GM12892 (cell line): ENCODE measurements around the gene PCDHA10.
"Not testable (repeated sequence)": the region's sequence is repeated elsewhere in the genome, so short reads cannot be mapped to it uniquely, and the experiment has no call there.

Experiments
- DNase-seq: peaks from one replicate; pipeline ENCODE4 v3.0.0; 2011; ENCODE audit not compliant: insufficient read length
- FAIRE-seq: peaks from 2 replicates; lab custom pipeline; 2011; peaks lifted over from hg19 to GRCh38; lab: Jason Lieb, UNC
- POLR2A ChIP-seq: IDR thresholded peaks from 2 replicates; pipeline ENCODE4 v1.6.1; 2011; ENCODE audit warnings: low read depth, low read length, control low read depth
- POLR2AphosphoS5 ChIP-seq: IDR thresholded peaks from 2 replicates; pipeline ENCODE4 v1.6.1; 2011; ENCODE audit warnings: low read depth, low read length, control low read depth
- TAF1 ChIP-seq: IDR thresholded peaks from 2 replicates; pipeline ENCODE4 v1.6.1; 2011; ENCODE audit warnings: low read depth, mild to moderate bottlenecking, control low read depth, low read length, borderline replicate concordance

PCDHA10 gene

GRCh38 chr5:140828362-140828737 lies 27.3 kb upstream of the PCDHA10 start:
- FAIRE-seq = no peak
- DNase-seq = no peak
- no peak for TF ChIP-seq POLR2A

GRCh38 chr5:140829511-140830501 lies 25.9 kb upstream of the PCDHA10 start:
- not testable (repeated sequence) for DNase-seq, FAIRE-seq

GRCh38 chr5:140833993-140834392 lies 21.7 kb upstream of the PCDHA10 start, which contains the start of gene PCDHA7:
PCDHA7 (plus strand) TSS chr5:140834269; CDS start chr5:140834384, 115 bp downstream.
- DNase-seq (no peak), FAIRE-seq (no peak)
- TF ChIP-seq POLR2AphosphoS5 = no peak
- no peak for TF ChIP-seq POLR2A
- no peak for TF ChIP-seq TAF1

- DNase-seq, FAIRE-seq: not testable (repeated sequence)
These were observed 21.2 kb upstream of the PCDHA10 start for GRCh38 chr5:140834439-140835008.

- TF ChIP-seq POLR2AphosphoS5 (no peak), POLR2A (no peak), TAF1 (no peak)
- no peak for FAIRE-seq
- DNase-seq = no peak
These were observed 19.8 kb upstream of the PCDHA10 start for GRCh38 chr5:140835622-140836510.

GRCh38 chr5:140840978-140841962 lies 14.4 kb upstream of the PCDHA10 start, which contains the start of gene PCDHA8:
PCDHA8 (plus strand) TSS chr5:140841187; CDS start chr5:140841322, 135 bp downstream.
- TF ChIP-seq POLR2A (no peak), POLR2AphosphoS5 (no peak), TAF1 (no peak)

GRCh38 chr5:140842798-140843733 lies 12.6 kb upstream of the PCDHA10 start:
- TF ChIP-seq POLR2A (no peak), POLR2AphosphoS5 (no peak), TAF1 (no peak)
- no peak for FAIRE-seq
- no peak for DNase-seq

More at GRCh38 chr5:140840978-140841962, 14.4 kb upstream of the PCDHA10 start, which contains the start of gene PCDHA8:
- DNase-seq (no peak), FAIRE-seq (no peak)

GRCh38 chr5:140848139-140849102 lies 7.3 kb upstream of the PCDHA10 start, which contains the start of gene PCDHA9:
PCDHA9 (plus strand) TSS chr5:140848382; CDS start chr5:140848496, 114 bp downstream.
- not testable (repeated sequence) for FAIRE-seq, DNase-seq

- DNase-seq, FAIRE-seq: not testable (repeated sequence)
These were observed 5.7 kb upstream of the PCDHA10 start for GRCh38 chr5:140849831-140850634.
